ENCODE measurements around the gene TSR3. TPM values are rescaled to one million over a fixed set of nuclear protein-coding genes. Genes with fewer than 3 reads are reported as not detected.

The TSR3 gene
- total and polyA plus RNA-seq, 2 experiments from 2014 or later, result 119 to 173 TPM

- no peaks in the 10 kb centered on the region for H3K9me3 ChIP-seq (ENCODE audit: low read depth)
- DNase-seq (ENCODE audit: low read depth in 1 of 2, low spot score in 1 of 2), result no peak
- peaks cover 57% of the 10 kb centered on the region for H3K36me3 ChIP-seq
- no peak overlapping the region for H3K27ac ChIP-seq
- no peaks in the 10 kb centered on the region for H3K27me3 ChIP-seq
- TF ChIP-seq CTCF (IDR thresholded peaks at IDR 0.05; ENCODE audit: low read depth, low read length), result no peak
- no peak overlapping the region for H3K4me3 ChIP-seq
- H3K4me1 ChIP-seq (ENCODE audit: low read depth), result peaks cover 12% of the 10 kb centered on the region
These were observed 35.7 kb downstream of the TSR3 start for GRCh38 chr16:1316033-1316405.

- Histone ChIP-seq H3K27me3 (no peaks in the 10 kb centered on the region), H3K4me3 (no peak overlapping the region), H3K9me3 (ENCODE audit: low read depth) (no peaks in the 10 kb centered on the region), H3K27ac (no peak overlapping the region), H3K36me3 (peaks cover 56% of the 10 kb centered on the region), H3K4me1 (ENCODE audit: low read depth) (peaks cover 16% of the 10 kb centered on the region)
- no peak for DNase-seq (ENCODE audit: low read depth in 1 of 2, low spot score in 1 of 2)
- no peak for TF ChIP-seq CTCF (IDR thresholded peaks at IDR 0.05; ENCODE audit: low read depth, low read length)
These were observed 36.3 kb downstream of the TSR3 start for GRCh38 chr16:1315081-1316032.

DNA sequence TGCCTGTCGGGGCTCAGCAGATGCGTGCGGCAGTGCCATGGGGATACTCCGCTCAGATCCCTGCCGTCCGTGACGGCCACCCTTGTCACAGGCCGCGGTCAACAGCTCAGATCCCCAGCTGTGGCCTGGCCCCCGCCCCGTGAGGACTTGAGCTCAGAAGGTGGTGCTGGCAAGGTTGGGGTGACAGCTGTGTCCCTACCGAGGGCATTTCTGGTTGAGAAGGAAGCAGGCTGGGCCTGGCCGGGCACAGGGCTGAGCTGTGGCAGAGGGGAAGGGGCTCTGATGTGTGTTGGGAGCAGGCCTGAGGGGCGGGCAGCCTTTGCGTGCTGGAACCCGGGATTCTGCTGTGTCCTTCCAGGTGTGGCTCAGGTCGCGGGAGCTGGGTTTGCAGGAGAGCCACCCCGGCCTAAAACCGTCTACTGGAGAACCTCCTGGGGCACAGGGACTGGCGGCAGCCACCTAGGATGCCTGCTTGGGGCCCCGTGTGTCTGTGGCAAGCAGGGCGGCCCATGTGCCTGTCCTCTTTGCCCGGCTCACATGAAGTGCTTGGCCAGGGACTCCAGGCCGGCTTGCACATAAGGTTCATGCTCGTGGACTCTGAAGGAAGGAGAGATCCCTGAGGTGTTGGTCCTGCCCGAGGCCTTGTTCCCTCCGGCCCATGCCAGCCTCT is 37.1 kb downstream of the TSR3 start:
- Histone ChIP-seq H3K9me3 (ENCODE audit: low read depth) (no peaks in the 10 kb centered on the region), H3K27me3 (no peaks in the 10 kb centered on the region), H3K36me3 (peaks cover 48% of the 10 kb centered on the region), H3K4me3 (no peak overlapping the region), H3K4me1 (ENCODE audit: low read depth) (peaks cover 16% of the 10 kb centered on the region), H3K27ac (no peak overlapping the region)
- TF ChIP-seq CTCF (IDR thresholded peaks at IDR 0.05; ENCODE audit: low read depth, low read length), result no peak
- no peak for DNase-seq (ENCODE audit: low read depth in 1 of 2, low spot score in 1 of 2)

DNA sequence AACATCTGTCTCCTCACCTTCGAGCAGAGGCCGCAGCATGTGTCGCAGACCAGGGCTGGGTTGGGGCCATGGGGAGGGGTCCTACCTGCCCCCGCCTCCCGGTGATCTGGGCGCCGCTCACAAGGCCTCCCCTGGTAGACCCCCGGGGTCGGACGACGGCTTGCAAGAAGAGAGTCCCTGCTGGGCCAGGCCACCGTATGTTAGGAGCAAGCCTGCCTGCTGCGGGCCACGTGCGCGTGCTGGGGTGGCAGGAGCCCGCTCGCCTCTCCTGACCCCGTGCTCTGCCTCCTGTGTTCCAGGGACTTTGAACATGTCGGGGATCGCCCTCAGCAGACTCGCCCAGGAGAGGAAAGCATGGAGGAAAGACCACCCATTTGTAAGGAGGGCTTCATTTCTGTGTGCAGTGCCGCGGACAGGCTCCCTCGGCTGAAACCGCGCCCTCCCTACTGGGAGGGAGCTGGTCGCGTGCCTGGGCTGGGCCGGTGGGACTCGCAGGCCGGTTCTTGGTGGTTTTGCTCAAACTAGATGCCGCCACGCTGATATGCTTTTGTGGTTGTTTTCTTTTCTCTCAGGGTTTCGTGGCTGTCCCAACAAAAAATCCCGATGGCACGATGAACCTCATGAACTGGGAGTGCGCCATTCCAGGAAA is 37.8 kb downstream of the TSR3 start:
- TF ChIP-seq CTCF (IDR thresholded peaks at IDR 0.05; ENCODE audit: low read depth, low read length), result no peak
- no peaks in the 10 kb centered on the region for H3K27me3 ChIP-seq
- peaks cover 41% of the 10 kb centered on the region for H3K36me3 ChIP-seq
- H3K27ac ChIP-seq, result no peak overlapping the region
- H3K4me3 ChIP-seq, result no peak overlapping the region
- H3K4me1 ChIP-seq (ENCODE audit: low read depth), result peaks cover 16% of the 10 kb centered on the region
- no peaks in the 10 kb centered on the region for H3K9me3 ChIP-seq (ENCODE audit: low read depth)
- DNase-seq (ENCODE audit: low read depth in 1 of 2, low spot score in 1 of 2), result no peak

DNA sequence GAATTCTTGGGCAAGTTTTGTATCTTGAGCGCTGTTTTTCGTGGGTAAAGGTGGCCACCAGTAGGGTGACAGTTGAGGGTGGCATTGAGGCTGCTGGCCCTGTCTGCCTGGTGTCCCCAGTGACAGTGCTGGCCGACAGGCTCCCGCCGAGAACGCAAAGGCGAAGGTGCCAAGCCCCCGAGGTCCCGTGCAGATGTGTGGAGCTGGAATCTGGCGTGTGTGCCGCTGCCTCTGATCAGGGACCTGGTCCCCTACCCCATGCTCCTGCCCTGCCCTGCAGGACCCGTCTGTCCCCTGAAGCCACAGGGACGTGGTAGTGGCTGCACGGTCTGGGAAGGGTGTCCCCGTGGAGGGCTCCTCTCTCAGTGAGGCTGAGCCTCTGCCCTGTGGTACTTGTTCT is 38.8 kb downstream of the TSR3 start:
- TF ChIP-seq CTCF (IDR thresholded peaks at IDR 0.05; ENCODE audit: low read depth, low read length), result no peak

More for the DNA sequence above, 38.8 kb downstream of the TSR3 start:
- Histone ChIP-seq H3K9me3 (ENCODE audit: low read depth) (no peaks in the 10 kb centered on the region), H3K36me3 (peaks cover 32% of the 10 kb centered on the region), H3K4me1 (ENCODE audit: low read depth) (peaks cover 16% of the 10 kb centered on the region), H3K4me3 (no peak overlapping the region), H3K27ac (no peak overlapping the region), H3K27me3 (no peaks in the 10 kb centered on the region)
- no peak for DNase-seq (ENCODE audit: low read depth in 1 of 2, low spot score in 1 of 2)
